OCI-M2 (cell line): ENCODE results near the gene ITSN2.

Experiments used
- DNase-seq: peaks from one replicate; lab custom pipeline; 2025; ENCODE audit not compliant: unreplicated experiment; lab: John Stamatoyannopoulos, UW

ITSN2 gene

GRCh38 chr2:24183366-24184069, 176.8 kb downstream of the ITSN2 start:
- no peak for DNase-seq

- DNase-seq = no peak
Measured at GRCh38 chr2:24182507-24182906, 177.8 kb downstream of the ITSN2 start.

GRCh38 chr2:24181849-24182248, 178.5 kb downstream of the ITSN2 start:
- no peak for DNase-seq

- no peak for DNase-seq
Measured at GRCh38 chr2:24179683-24180082, 180.7 kb downstream of the ITSN2 start.

- no peak for DNase-seq
Measured at GRCh38 chr2:24176326-24176725, 184.0 kb downstream of the ITSN2 start.

- DNase-seq = no peak
Measured at GRCh38 chr2:24175631-24176187, 184.6 kb downstream of the ITSN2 start.

GRCh38 chr2:24174851-24175277, 185.5 kb downstream of the ITSN2 start, which contains the start of gene FAM228A:
FAM228A (plus strand) TSS chr2:24175053; CDS start chr2:24175481, 428 bp downstream.
- no peak for DNase-seq

GRCh38 chr2:24169023-24169422, 191.3 kb downstream of the ITSN2 start:
- DNase-seq = no peak

DNA sequence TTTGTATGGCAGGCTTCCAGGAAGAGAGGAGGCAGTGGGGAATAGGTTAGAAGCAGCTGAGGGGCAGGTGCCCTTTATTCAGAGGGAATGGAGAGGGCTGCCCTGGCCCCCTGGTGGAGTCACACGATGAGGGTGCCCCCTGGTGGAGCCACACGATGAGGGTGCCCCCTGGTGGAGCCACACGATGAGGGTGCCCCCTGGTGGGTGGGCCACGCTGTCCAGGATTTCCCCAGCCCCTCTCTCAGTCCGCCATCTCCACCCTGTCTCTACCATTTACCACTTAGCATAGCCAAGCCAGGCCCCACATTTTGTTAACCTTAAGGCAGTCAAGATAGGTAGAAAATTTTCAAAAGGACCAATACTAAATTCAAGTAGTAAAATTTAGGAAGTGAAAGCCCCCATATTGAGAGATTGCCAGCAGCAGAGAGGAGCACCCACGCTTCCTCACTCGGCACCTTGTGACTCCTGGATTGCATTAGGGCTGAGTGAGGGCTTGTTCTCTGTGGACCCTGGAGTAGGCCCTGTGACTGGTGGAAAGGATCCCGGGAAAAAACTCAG, 195.8 kb downstream of the ITSN2 start:
- no peak for DNase-seq

GRCh38 chr2:24163601-24164000, 196.7 kb downstream of the ITSN2 start:
- no peak for DNase-seq

- DNase-seq = no peak
Measured at GRCh38 chr2:24163186-24163585, 197.2 kb downstream of the ITSN2 start.

- DNase-seq = no peak
Measured at GRCh38 chr2:24162494-24162893, 197.8 kb downstream of the ITSN2 start.

DNA sequence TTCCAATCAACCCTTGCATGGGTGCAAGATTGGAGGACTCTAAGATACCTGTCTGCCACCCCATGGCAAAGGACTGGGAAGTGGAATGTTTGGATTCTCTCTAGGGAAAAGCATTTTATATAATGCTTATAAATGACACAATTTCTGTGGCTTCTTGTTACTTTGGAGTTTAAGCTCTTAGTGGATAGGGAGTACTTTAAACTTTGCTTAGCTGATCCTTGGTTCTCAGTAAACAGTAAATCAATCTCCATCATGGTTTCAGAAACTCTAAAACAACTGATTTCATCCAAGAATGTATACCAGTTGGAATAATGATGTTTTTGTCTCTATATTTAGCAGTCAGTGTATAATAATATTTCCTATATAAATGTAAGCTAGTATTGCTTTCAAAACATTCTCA, 199.6 kb downstream of the ITSN2 start:
- DNase-seq = no peak

DNA sequence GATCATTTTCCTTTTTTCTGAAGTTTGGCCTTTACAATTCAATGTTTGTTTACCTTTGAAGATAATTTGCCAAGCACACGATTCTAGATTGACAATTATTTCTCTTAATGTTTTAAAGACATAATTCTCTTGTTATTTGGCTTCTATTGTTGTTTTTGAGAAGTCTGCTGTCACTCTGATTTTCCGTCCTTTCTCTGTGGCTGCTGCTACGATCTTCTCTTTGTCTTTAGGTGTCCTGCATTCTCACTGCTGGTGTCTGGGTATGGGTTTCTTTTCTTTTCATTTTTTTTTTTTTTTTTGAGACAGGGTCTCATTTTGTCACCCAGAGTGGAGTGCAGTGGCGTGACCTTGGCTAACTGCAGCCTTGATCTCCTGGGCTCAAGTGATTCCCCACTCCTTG, 200.6 kb downstream of the ITSN2 start:
- DNase-seq = no peak

- DNase-seq = no peak
Measured at GRCh38 chr2:24158131-24158530, 202.2 kb downstream of the ITSN2 start.

GRCh38 chr2:24153478-24153877, 206.9 kb downstream of the ITSN2 start:
- no peak for DNase-seq
